ENCODE data around the gene GIMAP7.

GIMAP7 gene

DNA sequence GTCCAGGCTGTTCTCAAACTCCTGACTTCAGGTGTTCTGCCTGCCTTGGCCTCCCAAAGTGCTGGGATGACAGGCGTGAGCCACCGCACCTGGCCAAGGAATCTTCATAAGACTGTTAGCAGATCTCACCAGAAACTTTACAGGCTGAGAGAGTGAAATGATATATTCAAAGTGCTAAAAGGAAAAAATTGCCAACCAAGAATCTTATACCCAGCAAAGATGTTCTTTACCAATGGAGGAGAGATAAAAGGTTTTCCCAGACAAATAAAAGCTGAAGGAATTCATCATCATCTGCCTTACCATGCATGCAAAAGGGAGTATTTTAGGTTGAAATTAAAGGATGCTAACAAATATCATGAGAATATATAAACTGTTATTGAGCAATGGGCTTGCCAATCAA, 23.6 kb downstream of the GIMAP7 start:
- TF ChIP-seq CTCF (IDR thresholded peaks at IDR 0.05; ENCODE audit: insufficient read depth, missing control alignments) = no peak
- DNase-seq (ENCODE audit: insufficient read length, low spot score) = no peak
- FAIRE-seq = no peak

- DNase-seq (ENCODE audit: insufficient read length, low spot score) (no peak), FAIRE-seq (no peak)
- no peak for TF ChIP-seq CTCF (IDR thresholded peaks at IDR 0.05; ENCODE audit: insufficient read depth, missing control alignments)
Observed at GRCh38 chr7:150553163-150553562, 38.5 kb downstream of the GIMAP7 start.

- DNase-seq (ENCODE audit: insufficient read length, low spot score) = no peak
Observed at GRCh38 chr7:150556521-150557138, 42.0 kb downstream of the GIMAP7 start.

DNA sequence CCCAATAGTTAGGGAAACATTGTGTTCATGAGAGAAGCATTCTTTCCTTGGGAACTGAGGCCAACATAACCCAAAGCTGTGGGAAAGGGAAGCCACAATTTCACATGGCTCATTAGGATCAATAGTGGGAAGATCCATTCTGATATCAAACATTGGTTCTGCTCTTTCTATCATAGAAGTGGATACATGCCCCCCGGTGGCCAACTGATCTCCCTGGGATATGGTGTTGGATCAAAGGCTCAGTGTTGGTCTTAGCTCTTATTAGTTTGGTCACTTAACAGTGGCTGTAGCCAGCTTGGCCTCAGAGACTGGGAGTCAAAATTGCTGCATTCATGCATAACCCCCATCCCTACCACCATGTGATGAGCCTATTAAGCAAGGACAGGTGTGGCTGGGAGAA, 45.8 kb downstream of the GIMAP7 start:
- no peak for TF ChIP-seq CTCF (IDR thresholded peaks at IDR 0.05; ENCODE audit: insufficient read depth, missing control alignments)

More at GRCh38 chr7:150556521-150557138, 42.0 kb downstream of the GIMAP7 start:
- no peak for FAIRE-seq
- TF ChIP-seq CTCF (IDR thresholded peaks at IDR 0.05; ENCODE audit: insufficient read depth, missing control alignments) = no peak

DNA sequence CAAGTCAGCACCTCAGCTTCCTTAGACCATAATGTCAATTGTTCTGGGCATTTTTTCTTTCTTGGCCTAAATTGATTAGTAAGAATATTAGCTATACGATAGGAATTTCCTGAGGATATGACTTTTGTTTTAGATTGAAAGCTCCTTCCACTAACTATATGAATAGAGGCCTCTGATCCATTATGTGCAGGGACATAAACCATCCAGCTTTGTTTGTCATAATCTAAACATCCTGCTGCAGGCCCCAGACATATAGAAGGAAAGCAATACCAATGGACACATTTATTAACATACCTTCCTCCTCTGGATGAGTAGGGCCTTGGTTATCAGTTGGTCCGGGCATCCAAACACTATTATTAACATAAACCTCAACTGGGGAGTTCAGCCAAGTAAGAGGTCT, 48.2 kb downstream of the GIMAP7 start:
- FAIRE-seq (no peak), DNase-seq (ENCODE audit: insufficient read length, low spot score) (no peak)
- no peak for TF ChIP-seq CTCF (IDR thresholded peaks at IDR 0.05; ENCODE audit: insufficient read depth, missing control alignments)

More for the DNA sequence above, 45.8 kb downstream of the GIMAP7 start:
- DNase-seq (ENCODE audit: insufficient read length, low spot score) = no peak
- no peak for FAIRE-seq

- TF ChIP-seq CTCF (IDR thresholded peaks at IDR 0.05; ENCODE audit: insufficient read depth, missing control alignments) = no peak
- no peak for DNase-seq (ENCODE audit: insufficient read length, low spot score)
- FAIRE-seq = no peak
Observed at GRCh38 chr7:150564006-150564405, 49.3 kb downstream of the GIMAP7 start.

DNA sequence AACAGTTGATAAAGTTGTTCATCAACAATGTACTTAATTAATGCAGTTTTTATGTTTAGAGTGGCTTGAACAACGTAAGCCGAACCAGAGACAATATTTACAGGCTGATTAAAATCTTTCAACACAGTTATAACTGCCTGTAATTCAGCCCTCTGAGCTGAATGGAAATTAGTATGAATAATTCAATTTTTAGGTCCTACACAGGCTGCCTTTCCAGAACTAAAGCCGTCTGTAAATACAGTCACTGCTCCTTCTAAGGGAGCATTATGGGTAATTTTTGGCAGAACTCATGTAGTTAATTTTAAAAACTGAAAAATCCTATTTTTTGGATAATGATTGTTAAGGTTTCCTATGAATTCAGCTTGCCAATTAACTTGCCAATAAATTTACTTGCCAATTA, 49.9 kb downstream of the GIMAP7 start:
- DNase-seq (ENCODE audit: insufficient read length, low spot score) (no peak), FAIRE-seq (no peak)
- no peak for TF ChIP-seq CTCF (IDR thresholded peaks at IDR 0.05; ENCODE audit: insufficient read depth, missing control alignments)

Measured in D721Med (cell line).